Heart left ventricle (tissue), 16 donors: ENCODE data around the gene PROCR. TPM values are rescaled to one million over a fixed set of nuclear protein-coding genes. Genes with fewer than 3 reads are reported as not detected.

Experiments used
- ATAC-seq, 4 donors: fragments of 200-7000 bp; cut with Tn5 transposase; one replicate each; pipeline ENCODE4 v1.9.1; 2020 to 2022; ENCODE audit warnings: moderate library complexity in 4 of 4, mild to moderate bottlenecking in 3 of 4, moderate number of reproducible peaks in 1 of 4
- DNase-seq, 5 donors: peaks; one replicate each; pipeline ENCODE4 v3.0.0-alpha.2; 2020
- H3K27ac ChIP-seq, 12 donors: fragments of 200-600 bp; sonication (generic) in 4 of 12; one replicate each; pipeline versions ENCODE4 v1.5.0 to v1.8.0; 2016 to 2022; ENCODE audit warnings: mild to moderate bottlenecking in 2 of 12
- H3K27me3 ChIP-seq, 9 donors: fragments of 200-600 bp; sonication (generic) in 2 of 9; one replicate each; pipeline versions ENCODE4 v1.5.1 to v1.8.0; 2016 to 2022; ENCODE audit warnings: mild to moderate bottlenecking in 3 of 9
- H3K36me3 ChIP-seq, 9 donors: fragments of 200-600 bp; sonication (generic) in 2 of 9; one replicate each; pipeline versions ENCODE4 v1.5.0 to v1.8.0; 2018 to 2022; ENCODE audit warnings: mild to moderate bottlenecking in 2 of 9
- H3K4me1 ChIP-seq, 12 donors: fragments of 200-600 bp; sonication (generic) in 4 of 12; one replicate each; pipeline versions ENCODE4 v1.5.0 to v1.8.0; 2016 to 2022; ENCODE audit warnings: mild to moderate bottlenecking in 3 of 12
- H3K4me3 ChIP-seq, 12 donors: fragments of 200-600 bp; sonication (generic) in 4 of 12; one replicate each; pipeline versions ENCODE4 v1.5.0 to v1.8.0; 2017 to 2022; ENCODE audit warnings: mild to moderate bottlenecking in 9 of 12, moderate library complexity in 4 of 12
- H3K9me3 ChIP-seq, 12 donors: fragments of 200-600 bp; sonication (generic) in 4 of 12; one replicate each; pipeline versions ENCODE4 v1.5.0 to v1.8.0; 2016 to 2022; ENCODE audit warnings: mild to moderate bottlenecking in 1 of 12
- POLR2A ChIP-seq, 2 donors: fragments of 450-650 bp; IDR thresholded peaks; one replicate each; pipeline ENCODE4 v1.6.1; 2017; ENCODE audit warnings: antibody characterized with exemption in 2 of 2, mild to moderate bottlenecking in 2 of 2, moderate library complexity in 2 of 2
- WGBS, 4 donors: extraction: QIAGEN DNeasy Blood & Tissue Kit in 2 of 4; methylation state at CpG; one replicate each; pipeline versions ENCODE4 v1.1.5 to v1.1.7; 2013 to 2018; 5-methylcytosine and 5-hydroxymethylcytosine counted together
- intact Hi-C, 10 donors: fragments of 100-400 bp; cut with DNase I; formaldehyde crosslinking; loops; one replicate each; pipeline versions ENCODE4 v1.11.1 to v1.14.2; 2022
- long read RNA-seq, 3 donors: library from polyadenylated mRNA; unstranded; transcript quantifications; one replicate each; pipeline ENCODE4 v2.0.0, GENCODE V29; 2020 to 2021
- polyA plus RNA-seq, 2 donors: library from polyadenylated mRNA; stranded (reverse); fragments of 200-250 nt; gene quantifications; one replicate each; pipeline ENCODE4 v1.2.3, GENCODE V29; 2013
- total RNA-seq, 9 donors: library from RNA; depleted of rRNA in 2 of 9; stranded (reverse); fragments of >200 nt in 2 of 9; fragmentation: NEBNext Ultra II Directional in 3 of 9; extraction: Animal tissue kit (Norgen Biotek cat#: 25700) in 3 of 9; gene quantifications; one replicate each; pipeline versions ENCODE4 v1.1.0 to v1.2.4, GENCODE V29; 2016 to 2023
- TF ChIP-seq, protein P1 (sequence below), 12 donors: fragments of 200-600 bp; sonication (generic) in 4 of 12; IDR thresholded peaks; one replicate each; pipeline versions ENCODE4 v1.5.0 to v1.8.0; 2018 to 2022; ENCODE audit warnings: antibody characterized with exemption in 12 of 12, mild to moderate bottlenecking in 5 of 12
- donor health status: ischemic (EF 13 %, LVEDD 7.1; RV severe dilation, severe dysfunction).
- donor health status: healthy with polysubstance abuse.
- donor health status: DM: no; HTN: yes; CAD: no.
- donor health status: DM: no; HTN: no; CAD: no.
- donor health status: ischemic (EF 25% LVEDD 6.9; RV normal size, moderate dysfunction).
- donor health status: ischemic (EF 25% LVEDD 5.7; RV mildly dilated, moderate dysfunction).
- donor health status: healthy.
- donor health status: DM: yes; HTN: yes; CAD: no.
- donor health status: ischemic (EF 35%, LVEDD 5.7; RV mildly dilated, moderate dysfunction).
- donor health status: nonischemic (EF 11% LVEDD 7.7; RV severe dilation, severe dysfunction).
- donor health status: DM: yes; HTN: yes; CAD: no.
- donor health status: PGD.
- donor health status: ischemic (EF 29% LVEDD 5.4; RV normal size, mild dysfunction).
- donor health status: nonischemic (EF 23%, LVEDD 6.1; RV moderate dilation, normal function).

PROCR gene
- 10 to 100 TPM in 4 of 9 donors, 1 to 10 TPM in 5; 2.5 to 64.6 (median 9.9) TPM for total RNA-seq
- 10 to 100 TPM; 11.9 to 13.2 TPM for polyA plus RNA-seq
- long read RNA-seq, donor 1, transcript PROCR-201 (4 exons, 1,348 nt), result major isoform, 6 of 10 reads
- long read RNA-seq, donor 1, partial matches to known transcripts, result 1 of 10 reads
- long read RNA-seq, donor 1, other reads (novel, unspliced or antisense), result 3 of 10 reads
- long read RNA-seq, donor 2, partial matches to known transcripts, result 0 of 9 reads
- long read RNA-seq, donor 2, other reads (novel, unspliced or antisense), result 5 of 9 reads
- long read RNA-seq, donor 3, transcript PROCR-201 (4 exons, 1,348 nt), result major isoform, 5 of 9 reads
- long read RNA-seq, donor 3, partial matches to known transcripts, result 2 of 9 reads
- long read RNA-seq, donor 3, other reads (novel, unspliced or antisense), result 2 of 9 reads

DNA sequence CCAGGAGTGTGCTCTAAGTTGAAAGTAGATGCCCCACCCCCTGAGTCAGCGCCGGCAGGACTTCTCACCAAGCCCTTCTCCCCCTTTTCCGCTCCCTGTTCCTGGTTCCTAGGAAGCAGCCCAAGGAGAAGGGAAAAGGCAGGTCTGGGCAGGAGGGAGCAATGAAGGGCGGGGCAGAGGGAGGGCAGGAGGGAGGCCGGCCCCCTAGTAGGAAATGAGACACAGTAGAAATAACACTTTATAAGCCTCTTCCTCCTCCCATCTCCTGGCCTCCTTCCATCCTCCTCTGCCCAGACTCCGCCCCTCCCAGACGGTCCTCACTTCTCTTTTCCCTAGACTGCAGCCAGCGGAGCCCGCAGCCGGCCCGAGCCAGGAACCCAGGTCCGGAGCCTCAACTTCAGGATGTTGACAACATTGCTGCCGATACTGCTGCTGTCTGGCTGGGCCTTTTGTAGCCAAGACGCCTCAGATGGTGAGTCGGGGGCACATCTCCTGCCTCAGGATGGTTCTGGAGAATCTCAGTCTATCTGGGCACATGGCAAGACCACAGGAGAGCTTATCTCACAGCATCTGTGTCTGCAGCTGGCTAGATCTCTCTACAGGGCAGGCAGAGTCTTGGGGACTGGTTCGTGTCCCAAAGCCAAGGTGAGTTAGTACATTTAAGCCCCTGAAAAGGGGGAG lies at the start of gene PROCR:
TSS of gene PROCR (plus strand) at position 320 of the 681 bp plus-strand sequence. CDS start at position 403, 83 bp downstream.
- intact Hi-C loops, result loop anchor here in 5 of 10 donors (1.0 to 5.0 kb wide), 3 partner anchors 26 to 36 kb away; no protein-coding TSS in a partner anchor
- Histone ChIP-seq H3K27me3 (no peaks in the 10 kb centered on the region), H3K4me3 (peak within 1 kb of the TSS in 11 of 12 donors; percentile 17 to 58 (median 50)), H3K9me3 (no peaks in the 10 kb centered on the region), H3K27ac (peak within 1 kb of the TSS; percentile 23 to 83 (median 68)), H3K4me1 (peaks cover 0 to 31% (median 18%) of the 10 kb centered on the region in 12 donors), H3K36me3 (peaks cover 0 to 9% (median 0%) of the 10 kb centered on the region in 9 donors)
- TF ChIP-seq POLR2A (IDR thresholded peaks at IDR 0.05), result no peak
- TF ChIP-seq, protein P1, sequence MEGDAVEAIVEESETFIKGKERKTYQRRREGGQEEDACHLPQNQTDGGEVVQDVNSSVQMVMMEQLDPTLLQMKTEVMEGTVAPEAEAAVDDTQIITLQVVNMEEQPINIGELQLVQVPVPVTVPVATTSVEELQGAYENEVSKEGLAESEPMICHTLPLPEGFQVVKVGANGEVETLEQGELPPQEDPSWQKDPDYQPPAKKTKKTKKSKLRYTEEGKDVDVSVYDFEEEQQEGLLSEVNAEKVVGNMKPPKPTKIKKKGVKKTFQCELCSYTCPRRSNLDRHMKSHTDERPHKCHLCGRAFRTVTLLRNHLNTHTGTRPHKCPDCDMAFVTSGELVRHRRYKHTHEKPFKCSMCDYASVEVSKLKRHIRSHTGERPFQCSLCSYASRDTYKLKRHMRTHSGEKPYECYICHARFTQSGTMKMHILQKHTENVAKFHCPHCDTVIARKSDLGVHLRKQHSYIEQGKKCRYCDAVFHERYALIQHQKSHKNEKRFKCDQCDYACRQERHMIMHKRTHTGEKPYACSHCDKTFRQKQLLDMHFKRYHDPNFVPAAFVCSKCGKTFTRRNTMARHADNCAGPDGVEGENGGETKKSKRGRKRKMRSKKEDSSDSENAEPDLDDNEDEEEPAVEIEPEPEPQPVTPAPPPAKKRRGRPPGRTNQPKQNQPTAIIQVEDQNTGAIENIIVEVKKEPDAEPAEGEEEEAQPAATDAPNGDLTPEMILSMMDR (IDR thresholded peaks at IDR 0.05), result no peak
- ATAC-seq (peak; percentile 91 to 97 (median 96)), DNase-seq (peak; percentile 88 to 91 (median 89))
- 16 to 26% (median 24%) methylated on average over 16 of the region's 16 CpGs for WGBS, 4 donors

DNA sequence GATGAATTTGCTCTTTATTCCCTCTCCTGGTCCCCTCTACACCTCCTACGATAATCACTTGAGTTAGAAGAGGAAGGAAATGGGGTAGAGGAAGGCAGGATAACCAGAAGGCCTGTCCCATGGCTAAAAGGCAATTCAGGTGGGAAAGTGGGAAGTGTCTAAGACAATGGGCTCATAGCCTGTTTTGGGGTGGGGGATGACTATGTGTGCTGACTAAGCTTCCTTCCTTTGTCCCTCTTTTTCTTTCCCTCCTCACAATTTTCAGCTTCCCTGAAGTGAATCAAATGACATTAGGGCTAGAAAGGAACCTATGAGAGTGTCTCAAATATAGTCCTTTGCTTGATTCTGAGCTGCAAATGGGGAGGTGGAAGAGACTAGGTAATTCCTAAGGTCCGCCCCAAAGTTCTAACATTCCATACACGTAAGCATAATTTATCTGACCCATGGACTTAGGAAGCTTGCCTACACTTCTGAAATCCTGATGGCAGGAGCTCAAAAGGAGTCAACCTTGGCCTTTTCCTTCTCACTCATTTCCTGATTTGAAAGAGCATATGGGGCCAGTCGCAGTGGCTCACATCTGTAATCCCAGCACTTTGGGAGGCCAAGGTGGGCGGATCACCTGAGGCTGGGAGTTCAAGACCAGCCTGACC lies 49.0 kb upstream of the PROCR start:
- intact Hi-C loops, result no loop called here
- H3K9me3 ChIP-seq, result no peaks in the 10 kb centered on the region
- 75 to 89% (median 81%) methylated on average over 5 of the region's 5 CpGs for WGBS, 4 donors
- H3K27me3 ChIP-seq, result no peaks in the 10 kb centered on the region
- H3K4me3 ChIP-seq, result no peak overlapping the region
- TF ChIP-seq, protein P1 (IDR thresholded peaks at IDR 0.05), result no peak
- no peak for TF ChIP-seq POLR2A (IDR thresholded peaks at IDR 0.05)
- H3K27ac ChIP-seq, result no peak overlapping the region
- no peak for ATAC-seq
- no peak for DNase-seq
- H3K4me1 ChIP-seq, result peaks cover 0 to 22% (median 11%) of the 10 kb centered on the region in 12 donors
- peaks cover 0 to 98% (median 93%) of the 10 kb centered on the region in 9 donors for H3K36me3 ChIP-seq

DNA sequence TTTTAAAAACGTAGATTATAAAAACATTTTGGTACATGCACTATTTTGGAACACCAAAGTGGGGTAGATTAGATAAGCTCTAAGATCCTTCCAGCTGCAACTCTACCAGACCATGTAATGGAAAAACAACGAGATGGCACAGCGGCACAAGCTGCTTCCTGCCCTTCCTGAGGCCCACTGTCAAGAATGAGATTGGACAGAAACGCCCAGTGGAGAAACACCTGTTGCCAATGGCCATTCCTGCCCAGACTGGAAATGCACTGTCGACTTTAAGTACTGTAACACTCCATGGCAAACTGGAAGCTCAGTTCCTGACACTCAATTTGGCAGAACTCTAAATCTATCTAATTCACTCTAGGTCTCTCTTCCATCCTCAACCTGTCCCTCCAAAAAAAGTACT lies 46.1 kb upstream of the PROCR start:
- intact Hi-C loops, result no loop called here
- no peak overlapping the region for H3K4me3 ChIP-seq
- H3K27me3 ChIP-seq, result no peaks in the 10 kb centered on the region
- DNase-seq (no peak), ATAC-seq (peak in 1 of 4 donors; percentile 16)
- WGBS, 4 donors, result 49 to 64% (median 55%) methylated on average over 5 of the region's 5 CpGs
- H3K9me3 ChIP-seq, result no peaks in the 10 kb centered on the region
- TF ChIP-seq, protein P1 (IDR thresholded peaks at IDR 0.05), result no peak
- TF ChIP-seq POLR2A (IDR thresholded peaks at IDR 0.05), result no peak
- peaks cover 0 to 12% (median 8%) of the 10 kb centered on the region in 12 donors for H3K4me1 ChIP-seq
- H3K36me3 ChIP-seq, result peaks cover 0 to 100% (median 96%) of the 10 kb centered on the region in 9 donors
- no peak overlapping the region for H3K27ac ChIP-seq
